GM08714 (cell line): Measurements from ENCODE around the gene DOCK3.

Source experiments
- H3K4me3 ChIP-seq: fragments of 200-500 bp; sonication (Bioruptor generic); 2 replicates; pipeline ENCODE4 v1.5.1; 2014; ENCODE audit warnings: mild to moderate bottlenecking, low read length, inconsistent platforms
- ZNF274 ChIP-seq: IDR thresholded peaks from 2 replicates; pipeline ENCODE4 v1.6.1; 2012; ENCODE audit warnings: mild to moderate bottlenecking, low read depth, low read length

The DOCK3 gene, protein sequence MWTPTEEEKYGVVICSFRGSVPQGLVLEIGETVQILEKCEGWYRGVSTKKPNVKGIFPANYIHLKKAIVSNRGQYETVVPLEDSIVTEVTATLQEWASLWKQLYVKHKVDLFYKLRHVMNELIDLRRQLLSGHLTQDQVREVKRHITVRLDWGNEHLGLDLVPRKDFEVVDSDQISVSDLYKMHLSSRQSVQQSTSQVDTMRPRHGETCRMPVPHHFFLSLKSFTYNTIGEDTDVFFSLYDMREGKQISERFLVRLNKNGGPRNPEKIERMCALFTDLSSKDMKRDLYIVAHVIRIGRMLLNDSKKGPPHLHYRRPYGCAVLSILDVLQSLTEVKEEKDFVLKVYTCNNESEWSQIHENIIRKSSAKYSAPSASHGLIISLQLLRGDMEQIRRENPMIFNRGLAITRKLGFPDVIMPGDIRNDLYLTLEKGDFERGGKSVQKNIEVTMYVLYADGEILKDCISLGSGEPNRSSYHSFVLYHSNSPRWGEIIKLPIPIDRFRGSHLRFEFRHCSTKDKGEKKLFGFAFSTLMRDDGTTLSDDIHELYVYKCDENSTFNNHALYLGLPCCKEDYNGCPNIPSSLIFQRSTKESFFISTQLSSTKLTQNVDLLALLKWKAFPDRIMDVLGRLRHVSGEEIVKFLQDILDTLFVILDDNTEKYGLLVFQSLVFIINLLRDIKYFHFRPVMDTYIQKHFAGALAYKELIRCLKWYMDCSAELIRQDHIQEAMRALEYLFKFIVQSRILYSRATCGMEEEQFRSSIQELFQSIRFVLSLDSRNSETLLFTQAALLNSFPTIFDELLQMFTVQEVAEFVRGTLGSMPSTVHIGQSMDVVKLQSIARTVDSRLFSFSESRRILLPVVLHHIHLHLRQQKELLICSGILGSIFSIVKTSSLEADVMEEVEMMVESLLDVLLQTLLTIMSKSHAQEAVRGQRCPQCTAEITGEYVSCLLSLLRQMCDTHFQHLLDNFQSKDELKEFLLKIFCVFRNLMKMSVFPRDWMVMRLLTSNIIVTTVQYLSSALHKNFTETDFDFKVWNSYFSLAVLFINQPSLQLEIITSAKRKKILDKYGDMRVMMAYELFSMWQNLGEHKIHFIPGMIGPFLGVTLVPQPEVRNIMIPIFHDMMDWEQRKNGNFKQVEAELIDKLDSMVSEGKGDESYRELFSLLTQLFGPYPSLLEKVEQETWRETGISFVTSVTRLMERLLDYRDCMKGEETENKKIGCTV (N-terminal part only)

DNA sequence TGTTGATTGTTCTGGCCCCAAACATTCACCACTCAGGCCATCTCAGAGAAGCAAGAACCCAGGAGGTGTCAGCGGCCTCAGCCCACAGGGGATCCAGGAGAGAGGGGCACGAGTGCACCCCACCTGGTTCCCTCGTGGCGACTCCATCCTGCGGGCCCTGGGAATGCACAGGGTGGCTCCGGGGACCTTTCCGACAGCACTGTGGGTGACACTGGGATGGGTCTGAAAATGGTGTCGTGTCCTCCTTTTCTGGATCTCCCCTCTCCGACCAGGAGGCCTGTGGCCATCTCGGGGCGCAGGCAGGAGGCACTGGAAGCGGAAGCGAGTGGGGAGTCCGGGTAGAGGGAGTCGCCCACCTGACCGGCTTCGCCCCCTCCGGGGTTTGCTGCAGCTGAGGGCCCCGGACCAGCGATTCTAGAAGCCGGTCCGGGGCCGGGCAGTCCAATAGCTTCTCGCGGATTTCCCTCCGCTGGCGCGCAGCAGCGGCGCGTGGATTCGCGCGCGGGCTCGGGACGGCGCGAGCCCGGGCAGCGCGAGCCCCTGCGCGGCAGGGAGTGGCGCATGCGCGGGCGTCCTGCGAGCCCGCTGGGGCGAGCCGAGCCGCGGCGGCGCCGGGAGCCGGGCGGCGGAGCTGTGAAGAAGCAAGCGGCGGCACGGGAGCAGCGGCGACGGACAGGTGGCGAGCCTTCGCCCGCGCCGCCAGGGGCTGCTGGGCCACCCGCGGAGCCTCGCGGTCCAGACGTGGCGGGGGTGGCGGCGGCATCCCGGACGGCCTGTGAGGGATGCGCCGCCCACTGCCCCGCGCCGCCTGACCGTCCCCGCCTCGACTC is at the start of gene DOCK3:
TSS of gene DOCK3 (plus strand) at position 579 of the 830 bp plus-strand sequence. CDS start 337 bp downstream, outside the sequence.
- peak within 1 kb of the TSS; percentile 46 for H3K4me3 ChIP-seq
- no peak for TF ChIP-seq ZNF274

DNA sequence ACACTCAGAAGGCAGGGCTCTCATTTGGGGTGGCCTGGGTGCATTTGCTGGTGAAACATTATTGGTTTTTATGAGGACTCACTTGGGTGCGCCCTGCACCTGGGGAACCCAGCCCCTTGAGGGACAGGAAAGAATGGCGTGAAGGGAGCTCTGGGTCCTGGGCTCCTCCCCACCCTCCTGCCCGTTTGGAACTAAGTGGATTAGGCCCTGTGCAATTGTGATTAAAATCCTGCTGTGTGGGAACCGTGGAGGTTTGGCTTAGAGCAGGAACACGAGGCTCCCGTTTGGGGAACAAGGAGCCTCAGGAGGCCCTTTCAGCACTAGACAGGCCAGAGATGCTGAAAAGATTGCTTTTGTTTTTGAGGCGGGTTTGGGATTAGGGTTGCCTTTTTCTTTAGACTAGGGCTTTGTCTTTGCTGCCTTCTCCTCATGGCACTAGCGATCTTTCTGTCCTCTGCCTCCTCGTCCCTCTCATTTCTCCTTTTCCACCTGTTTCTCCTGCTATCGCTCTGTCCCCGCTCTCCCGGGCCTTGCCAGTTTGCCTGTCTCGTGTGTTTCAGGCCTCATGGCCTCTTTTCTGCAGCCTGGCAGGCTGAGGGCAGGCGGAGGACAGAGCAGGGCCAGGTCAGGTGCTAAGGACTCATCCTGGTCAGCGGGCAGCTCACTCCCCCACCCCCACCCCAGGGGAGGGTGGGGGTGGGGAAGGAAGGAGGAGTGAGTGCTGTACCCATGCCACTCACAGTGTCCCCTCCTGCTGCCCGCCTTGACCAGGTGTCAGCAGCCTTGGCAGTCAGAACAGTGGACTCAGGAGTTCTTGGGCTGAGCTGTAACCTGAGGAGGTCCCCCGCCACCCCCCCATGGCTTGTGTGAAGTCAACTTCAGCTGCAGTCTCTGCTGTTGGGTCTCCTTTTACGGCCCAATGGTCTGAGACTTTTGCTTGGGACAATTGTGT is 49.2 kb upstream of the DOCK3 start:
- TF ChIP-seq ZNF274: no peak
- no peak overlapping the region for H3K4me3 ChIP-seq

DNA sequence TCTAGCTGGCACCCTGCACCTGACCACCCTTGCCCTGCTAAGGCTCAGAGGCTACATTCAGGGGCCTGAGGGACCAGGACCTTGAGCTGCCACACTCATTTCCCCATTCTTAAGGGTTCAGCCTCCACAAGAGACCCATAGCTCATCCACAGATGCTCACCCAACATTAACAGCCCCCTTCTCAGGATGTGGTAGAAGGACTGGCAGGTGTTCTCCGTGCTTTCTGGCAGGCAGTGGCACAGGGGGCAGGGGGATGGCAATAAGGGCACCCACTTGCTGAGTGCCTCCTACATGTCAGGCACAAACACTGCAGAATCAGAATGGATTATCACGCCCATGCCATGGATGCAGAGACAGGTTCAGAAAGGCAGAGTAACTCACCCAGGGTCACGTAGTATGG is 48.3 kb upstream of the DOCK3 start:
- TF ChIP-seq ZNF274: no peak
- no peak overlapping the region for H3K4me3 ChIP-seq

DNA sequence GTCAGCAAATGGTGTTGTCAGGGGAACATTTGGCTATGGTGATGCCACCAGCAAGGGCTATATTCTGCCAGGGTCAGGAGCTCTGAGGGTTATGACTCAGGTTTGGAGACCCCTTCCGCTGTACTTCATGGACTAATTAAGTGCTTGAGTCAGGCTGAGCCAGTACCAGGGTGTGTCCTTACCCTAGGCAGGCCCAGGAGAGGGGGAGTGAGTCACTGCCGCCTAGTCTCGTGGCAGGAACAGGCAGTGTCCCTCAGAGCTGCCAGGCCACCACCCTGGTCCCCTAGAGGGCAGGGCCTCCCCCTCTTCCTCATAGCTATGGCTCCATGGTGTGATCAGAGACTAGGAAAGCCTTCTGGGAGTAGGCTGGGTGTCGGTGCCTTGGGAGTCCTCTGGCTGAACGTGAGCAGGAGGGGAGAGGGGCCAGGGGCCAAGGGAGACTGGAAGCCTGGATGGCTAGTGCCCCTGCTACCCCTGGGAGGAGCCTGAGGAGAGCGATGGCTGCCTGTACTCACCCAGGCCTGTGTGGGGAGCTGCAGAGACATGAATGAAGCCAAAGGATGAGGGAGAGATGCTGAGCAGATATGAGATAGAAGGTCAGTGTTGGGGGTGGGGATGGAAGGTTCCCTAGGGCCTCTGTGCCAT is 47.2 kb upstream of the DOCK3 start:
- TF ChIP-seq ZNF274: no peak
- H3K4me3 ChIP-seq: no peak overlapping the region

GRCh38 chr3:50628601-50629000 is 46.1 kb upstream of the DOCK3 start:
- no peak overlapping the region for H3K4me3 ChIP-seq
- TF ChIP-seq ZNF274: no peak

GRCh38 chr3:50630394-50630793 is 44.3 kb upstream of the DOCK3 start:
- H3K4me3 ChIP-seq: no peak overlapping the region
- no peak for TF ChIP-seq ZNF274

DNA sequence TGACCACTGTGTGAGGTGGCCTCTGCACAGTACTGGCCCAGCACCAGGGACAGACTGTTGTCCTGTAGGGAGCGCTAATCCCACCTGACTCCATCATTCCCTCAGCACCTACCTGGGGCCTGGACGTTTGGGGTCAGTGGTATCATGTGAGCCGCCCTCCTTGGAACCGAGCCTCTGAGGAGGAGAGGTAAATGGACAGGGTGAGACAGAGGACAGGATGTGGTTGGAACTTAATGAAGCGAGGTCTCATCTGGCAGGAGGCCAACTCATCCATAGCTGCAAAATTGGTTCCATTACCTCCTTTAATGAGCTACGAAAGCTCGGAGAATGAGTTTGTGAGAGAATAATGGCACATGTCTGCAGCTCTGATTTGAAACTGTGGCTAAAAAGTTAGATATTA is 43.9 kb upstream of the DOCK3 start:
- TF ChIP-seq ZNF274: no peak
- H3K4me3 ChIP-seq: no peak overlapping the region

GRCh38 chr3:50632450-50632849 is 42.3 kb upstream of the DOCK3 start:
- no peak for TF ChIP-seq ZNF274
- H3K4me3 ChIP-seq: no peak overlapping the region

DNA sequence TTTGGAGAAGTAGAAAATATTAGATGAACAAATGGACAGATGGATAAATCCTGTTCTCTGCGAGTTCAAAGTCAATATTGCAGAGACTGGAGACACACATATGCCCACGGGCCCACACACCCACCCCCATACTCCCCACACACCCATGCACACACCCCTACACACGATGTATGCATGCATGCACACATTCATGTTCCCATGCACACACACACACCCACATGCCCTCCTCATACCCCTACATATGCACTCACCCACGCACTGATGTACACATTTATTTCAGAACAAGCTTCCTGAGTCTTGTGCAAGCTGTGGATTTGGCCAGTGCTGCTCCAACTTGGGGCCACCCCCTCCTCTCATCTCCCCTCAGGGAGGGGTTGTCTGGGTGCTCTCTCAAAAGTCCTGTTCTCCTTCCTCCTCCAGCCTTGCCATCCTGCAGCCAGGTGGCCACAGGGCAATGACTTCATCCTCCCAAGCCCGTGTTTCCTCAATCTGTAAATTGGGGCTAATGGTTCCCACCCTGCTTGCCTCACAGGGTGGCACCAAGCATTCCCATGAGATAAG is 41.4 kb upstream of the DOCK3 start:
- H3K4me3 ChIP-seq: no peak overlapping the region
- no peak for TF ChIP-seq ZNF274

GRCh38 chr3:50635066-50635465 is 39.7 kb upstream of the DOCK3 start:
- H3K4me3 ChIP-seq: no peak overlapping the region
- no peak for TF ChIP-seq ZNF274

DNA sequence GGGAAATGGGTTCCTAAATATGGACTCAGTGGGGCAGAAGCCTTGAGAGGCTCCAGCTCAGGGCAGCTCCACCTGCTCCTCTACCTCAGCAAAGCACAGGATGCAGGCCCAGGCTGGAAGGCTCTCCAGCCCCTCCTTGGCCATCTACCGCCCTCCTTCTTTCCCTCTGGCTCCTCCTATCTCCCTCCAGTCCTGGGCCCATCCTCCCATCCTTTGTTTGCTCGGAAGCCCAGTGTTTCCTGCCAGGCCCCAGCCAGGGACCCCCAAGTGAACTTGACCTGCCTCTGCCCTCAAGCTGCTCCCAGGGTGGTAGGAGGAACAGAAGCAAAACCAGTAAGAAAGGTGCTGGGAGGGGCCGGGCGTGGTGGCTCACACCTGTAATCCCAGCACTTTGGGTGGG is 37.7 kb upstream of the DOCK3 start:
- no peak for TF ChIP-seq ZNF274
- no peak overlapping the region for H3K4me3 ChIP-seq

DNA sequence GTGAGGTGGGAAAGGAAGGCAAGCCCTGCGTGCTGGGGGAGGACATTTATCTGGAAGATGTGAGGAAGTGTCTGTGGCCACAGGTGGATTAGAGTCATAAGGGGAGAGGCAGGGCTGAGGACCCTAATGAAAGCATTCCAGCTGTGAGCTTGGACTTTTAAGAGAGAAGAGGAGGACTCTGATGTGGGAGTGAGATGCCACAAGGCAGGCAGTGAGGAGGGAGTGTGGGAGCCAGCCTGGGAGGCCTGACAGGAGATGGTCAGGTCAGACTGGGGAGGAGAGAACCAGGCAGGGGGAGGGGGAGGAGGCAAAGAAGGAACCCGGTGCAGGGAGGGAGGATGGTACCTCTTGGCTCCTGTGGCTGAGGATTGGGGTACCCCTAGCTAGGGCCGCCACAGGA is 36.8 kb upstream of the DOCK3 start:
- no peak for TF ChIP-seq ZNF274
- H3K4me3 ChIP-seq: no peak overlapping the region
